ENCODE results near the gene CMTM4.

DNA sequence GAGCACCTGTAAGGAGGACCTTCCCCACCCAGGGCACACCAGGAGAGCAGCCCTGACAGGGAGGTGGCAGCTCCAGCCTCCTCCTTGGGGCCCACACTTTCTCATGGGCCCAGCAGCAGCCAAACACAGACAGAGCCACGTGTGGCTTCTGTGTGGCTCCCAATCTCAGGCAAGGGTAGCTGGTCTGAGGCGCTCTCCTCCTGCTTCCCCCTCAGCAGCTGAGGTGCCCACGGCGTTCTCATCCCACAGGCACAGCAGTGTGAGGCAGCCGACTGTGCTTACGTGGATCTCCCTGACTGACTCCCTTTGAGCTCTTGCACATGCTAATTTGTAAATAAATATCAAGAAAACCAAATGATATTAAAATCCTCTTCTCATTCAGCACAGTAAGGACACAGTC is 61.1 kb downstream of the CMTM4 start:
- TF ChIP-seq POLR2A (IDR thresholded peaks at IDR 0.05; ENCODE audit: low read length) (no peak), GATA1 (IDR thresholded peaks at IDR 0.05; ENCODE audit: low read depth, low read length) (no peak)

Measured in erythroblast (primary cell).